Activated CD4-positive, alpha-beta T cell treated with anti-CD3 and anti-CD28 coated beads, Interleukin-2, amount 10 ng/mL, durations not matched to agents 7 days and 5 days (primary cell): ENCODE results near the gene LCE2A. TPM values are rescaled to one million over a fixed set of nuclear protein-coding genes. Genes with fewer than 3 reads are reported as not detected.

ENCODE experiments used
- CTCF ChIA-PET: fragments of 350-600 bp; sonication (Branson Sonifier 250); formaldehyde crosslinking; loops from one replicate; lab custom pipeline; 2021; ENCODE audit warnings: antibody characterized with exemption; lab: Charles Lee
- POLR2A ChIA-PET: fragments of 350-600 bp; sonication (Branson Sonifier 250); formaldehyde crosslinking; loops from one replicate; lab custom pipeline; 2021; ENCODE audit warnings: antibody characterized with exemption; lab: Charles Lee
- DNase-seq: peaks from one replicate; pipeline ENCODE4 v3.0.0-alpha.2; 2020
- H3K27ac Mint-ChIP-seq: one replicate; pipeline ENCODE4 v1.8.0; 2021; ENCODE audit warnings: mild to moderate bottlenecking, moderate library complexity, mixed read lengths
- H3K27me3 Mint-ChIP-seq: one replicate; pipeline ENCODE4 v1.8.0; 2021; ENCODE audit warnings: mixed read lengths
- H3K36me3 Mint-ChIP-seq: one replicate; pipeline ENCODE4 v1.8.0; 2021; ENCODE audit warnings: low read depth, mixed read lengths
- H3K4me1 Mint-ChIP-seq: one replicate; pipeline ENCODE4 v1.8.0; 2021; ENCODE audit warnings: mixed read lengths
- H3K4me3 Mint-ChIP-seq: one replicate; pipeline ENCODE4 v1.8.0; 2021; ENCODE audit warnings: mild to moderate bottlenecking, moderate library complexity, mixed read lengths
- H3K9me3 Mint-ChIP-seq: one replicate; pipeline ENCODE4 v1.8.0; 2021; ENCODE audit warnings: mixed read lengths
- total RNA-seq, 2 experiments: library from RNA; stranded (reverse); gene quantifications; one replicate each; pipeline ENCODE4 v1.2.3, GENCODE V29; 2021

Gene LCE2A
- total RNA-seq, 2 experiments from 2014 or later, result not detected

DNA sequence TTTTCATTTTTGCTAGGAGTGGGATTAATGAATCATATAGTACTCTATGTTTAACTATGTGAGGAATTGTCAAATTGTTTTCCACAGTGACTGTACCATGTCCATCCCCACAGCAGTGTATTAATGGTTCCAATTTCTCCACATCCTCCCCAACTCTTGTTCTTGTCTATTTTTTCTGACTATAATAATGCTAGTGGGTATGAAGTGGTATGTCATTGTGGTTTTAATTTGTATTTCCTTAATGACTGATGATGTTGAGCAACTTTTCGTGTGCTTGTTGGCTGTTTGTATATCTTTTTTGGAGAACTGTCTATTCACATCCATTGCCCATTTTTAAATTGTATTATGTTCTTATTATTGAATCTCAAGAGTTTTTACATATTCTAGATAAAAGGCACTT is 49.7 kb downstream of the LCE2A start:
- no peak overlapping the region for H3K4me3 Mint-ChIP-seq
- H3K27ac Mint-ChIP-seq, result no peak overlapping the region
- no peaks in the 10 kb centered on the region for H3K4me1 Mint-ChIP-seq
- CTCF ChIA-PET, result no interaction called here
- peaks cover 23% of the 10 kb centered on the region for H3K27me3 Mint-ChIP-seq
- no peaks in the 10 kb centered on the region for H3K9me3 Mint-ChIP-seq
- H3K36me3 Mint-ChIP-seq, result no peaks in the 10 kb centered on the region
- DNase-seq, result no peak
- POLR2A ChIA-PET, result no interaction called here

Other genes starting within 250 kb of the LCE2A start
- not detected for gene LCE5A, start 187.5 kb upstream of the LCE2A start, total RNA-seq
- not detected for gene CRCT1, start 183.9 kb upstream of the LCE2A start, total RNA-seq
- not detected for gene LCE3E, start 131.6 kb upstream of the LCE2A start, total RNA-seq
- gene LCE3D, start 117.8 kb upstream of the LCE2A start, total RNA-seq, result not detected
- gene LCE3C, start 98.1 kb upstream of the LCE2A start, total RNA-seq, result not detected
- gene LCE3B, start 84.5 kb upstream of the LCE2A start, total RNA-seq, result not detected
- not detected for gene LCE3A, start 75.2 kb upstream of the LCE2A start, total RNA-seq
- gene LCE2D, start 35.0 kb upstream of the LCE2A start, total RNA-seq, result not detected
- gene LCE2C, start 23.1 kb upstream of the LCE2A start, total RNA-seq, result not detected
- gene LCE2B, start 12.2 kb upstream of the LCE2A start, total RNA-seq, result not detected
- gene LCE4A, start 9.8 kb downstream of the LCE2A start, total RNA-seq, result not detected
- gene KPRP, start 59.7 kb downstream of the LCE2A start, total RNA-seq, result not detected
- gene LCE1F, start 76.8 kb downstream of the LCE2A start, total RNA-seq, result not detected
- not detected for gene LCE1E, start 87.9 kb downstream of the LCE2A start, total RNA-seq
- gene LCE1D, start 98.4 kb downstream of the LCE2A start, total RNA-seq, result not detected
- gene LCE1C, start 108.3 kb downstream of the LCE2A start, total RNA-seq, result not detected
- not detected for gene LCE1B, start 113.6 kb downstream of the LCE2A start, total RNA-seq
- not detected for gene LCE1A, start 129.1 kb downstream of the LCE2A start, total RNA-seq
- not detected for gene LCE6A, start 144.5 kb downstream of the LCE2A start, total RNA-seq
- not detected for gene LCE7A, start 161.7 kb downstream of the LCE2A start, total RNA-seq
- gene SMCP, start 180.0 kb downstream of the LCE2A start, total RNA-seq, result not detected
- not detected for gene IVL, start 210.2 kb downstream of the LCE2A start, total RNA-seq
- not detected for gene SPRR5, start 248.9 kb downstream of the LCE2A start, total RNA-seq